GM19397 (cell line): Measurements from ENCODE around the gene ZNF133.
"Not testable (repeated sequence)": the region's sequence is repeated elsewhere in the genome, so short reads cannot be mapped to it uniquely, and the experiment has no call there.

Experiments used
- ATAC-seq: cut with Tn5 transposase; IDR thresholded peaks from one replicate; pipeline ENCODE4 v1.9.1; 2021; ENCODE audit warnings: mild to moderate bottlenecking, moderate library complexity; ENCODE audit not compliant: unreplicated experiment

The ZNF133 gene

GRCh38 chr20:18284805-18285533, 3.4 kb upstream of the ZNF133 start:
- no peak for ATAC-seq

GRCh38 chr20:18287546-18287914, 797 bp upstream of the ZNF133 start:
- no peak for ATAC-seq

GRCh38 chr20:18288749-18289267, 481 bp downstream of the ZNF133 start:
- no peak for ATAC-seq

GRCh38 chr20:18289306-18289705, 979 bp downstream of the ZNF133 start:
- no peak for ATAC-seq

- ATAC-seq: no peak
These were observed 11.0 kb downstream of the ZNF133 start for GRCh38 chr20:18299364-18299763.

DNA sequence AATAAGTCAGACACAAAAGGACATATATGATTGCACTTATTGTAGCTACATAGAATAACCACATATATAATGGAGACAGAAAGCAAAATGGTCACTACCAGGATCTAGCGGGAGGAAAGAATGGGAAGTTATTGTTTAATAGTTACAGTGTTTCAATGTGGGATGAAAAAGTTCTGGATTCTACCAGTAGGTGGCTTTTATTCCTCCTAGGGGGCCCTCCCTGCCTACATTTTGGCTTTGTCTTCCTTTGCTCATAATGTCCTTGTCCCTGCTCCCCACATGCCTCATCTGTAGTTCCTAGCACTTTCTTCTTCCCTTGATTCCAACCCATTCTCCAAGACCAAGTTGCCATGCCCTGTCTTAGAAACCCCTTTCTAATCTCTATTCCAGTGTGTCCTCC, 16.3 kb downstream of the ZNF133 start:
- no peak for ATAC-seq

GRCh38 chr20:18307301-18307700, 19.0 kb downstream of the ZNF133 start:
- ATAC-seq: no peak

GRCh38 chr20:18310051-18310450, 21.7 kb downstream of the ZNF133 start:
- ATAC-seq: no peak

GRCh38 chr20:18310592-18310991, 22.3 kb downstream of the ZNF133 start:
- ATAC-seq: no peak

- ATAC-seq: no peak
These were observed 24.4 kb downstream of the ZNF133 start for GRCh38 chr20:18312723-18313122.

DNA sequence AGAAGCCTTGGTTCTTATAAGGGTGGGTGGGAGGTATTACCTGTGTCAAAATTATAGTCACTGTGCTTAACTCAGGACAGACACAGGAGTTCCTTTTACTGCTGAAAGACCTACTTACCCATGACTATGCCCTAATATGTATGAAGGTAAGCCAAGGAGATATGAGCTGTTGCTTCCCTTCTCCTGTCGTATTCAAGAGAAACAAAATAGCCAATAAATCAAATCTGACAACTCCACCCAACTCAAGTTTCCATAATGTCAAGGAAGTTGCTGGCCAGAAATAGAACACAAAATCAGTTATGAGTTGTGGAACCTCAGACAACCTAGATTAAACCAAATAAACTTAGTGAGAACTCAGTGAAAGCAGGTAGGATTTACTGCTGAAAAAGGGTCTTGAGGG, 25.1 kb downstream of the ZNF133 start:
- no peak for ATAC-seq

GRCh38 chr20:18314786-18315406, 26.6 kb downstream of the ZNF133 start:
- no peak for ATAC-seq

GRCh38 chr20:18316166-18316565, 27.8 kb downstream of the ZNF133 start:
- ATAC-seq: no peak

DNA sequence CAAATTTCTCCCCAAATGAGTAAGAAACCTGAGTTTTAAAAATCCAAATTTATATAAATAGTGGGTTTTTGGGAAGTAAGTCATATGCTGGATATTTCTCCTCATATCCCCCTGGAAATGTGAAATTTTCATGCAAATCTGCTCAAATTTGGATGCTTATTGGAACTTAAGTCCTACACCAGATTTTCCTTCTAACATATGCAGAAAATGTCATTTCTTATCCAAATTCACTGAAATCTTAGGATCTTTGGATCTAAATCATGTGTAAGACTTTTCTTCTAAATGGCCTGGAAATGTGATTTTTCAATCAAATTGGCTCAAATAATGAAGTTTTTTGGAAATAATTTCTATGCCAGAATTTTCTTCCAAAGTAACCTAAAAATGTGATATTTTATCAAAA, 33.0 kb downstream of the ZNF133 start:
- ATAC-seq: no peak

DNA sequence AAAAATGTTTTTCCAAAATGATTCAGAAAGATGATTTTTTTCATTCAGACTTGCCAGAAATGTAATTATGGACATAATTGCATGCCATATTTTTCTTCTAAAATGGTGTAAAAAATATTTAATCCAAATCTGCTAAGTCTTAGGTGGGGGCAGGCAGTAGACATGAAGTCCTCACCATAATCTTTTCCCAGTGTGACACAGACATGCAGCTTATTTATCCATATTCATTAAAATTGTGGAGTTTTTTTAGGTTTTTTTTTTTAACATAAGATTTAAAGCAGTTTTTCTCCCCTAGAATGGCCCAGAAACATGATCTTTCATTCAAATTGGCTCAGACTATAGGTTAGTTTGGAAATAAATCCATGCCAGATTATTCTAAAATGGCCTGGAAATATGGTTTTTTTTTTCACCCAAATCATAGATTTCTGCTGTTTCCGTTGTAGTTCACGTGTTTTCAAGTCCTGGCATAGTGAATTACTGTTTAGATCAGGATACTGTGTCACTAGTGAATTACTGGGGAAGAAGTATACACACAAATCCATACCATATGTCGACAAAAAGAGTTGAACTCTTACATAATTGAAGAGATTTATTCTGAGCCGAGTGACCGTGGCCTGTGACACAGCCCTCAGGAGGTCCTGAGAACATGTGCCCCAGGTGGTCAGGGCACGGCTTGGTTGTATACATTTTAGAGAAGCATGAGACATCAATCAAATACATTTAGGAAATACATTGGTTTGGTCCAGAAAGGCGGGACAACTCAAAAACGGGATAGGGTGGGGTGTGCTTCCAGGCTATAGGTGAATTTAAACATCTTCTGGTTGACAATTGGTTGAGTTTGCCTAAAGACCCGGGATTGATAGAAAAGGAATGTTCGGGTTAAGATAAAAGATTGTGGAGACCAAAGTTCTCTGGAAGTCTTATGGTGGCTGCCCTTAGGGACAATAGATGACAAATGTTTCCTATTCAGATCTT, 33.9 kb downstream of the ZNF133 start:
- no peak for ATAC-seq

- no peak for ATAC-seq
These were observed 35.4 kb downstream of the ZNF133 start for GRCh38 chr20:18323705-18324104.

DNA sequence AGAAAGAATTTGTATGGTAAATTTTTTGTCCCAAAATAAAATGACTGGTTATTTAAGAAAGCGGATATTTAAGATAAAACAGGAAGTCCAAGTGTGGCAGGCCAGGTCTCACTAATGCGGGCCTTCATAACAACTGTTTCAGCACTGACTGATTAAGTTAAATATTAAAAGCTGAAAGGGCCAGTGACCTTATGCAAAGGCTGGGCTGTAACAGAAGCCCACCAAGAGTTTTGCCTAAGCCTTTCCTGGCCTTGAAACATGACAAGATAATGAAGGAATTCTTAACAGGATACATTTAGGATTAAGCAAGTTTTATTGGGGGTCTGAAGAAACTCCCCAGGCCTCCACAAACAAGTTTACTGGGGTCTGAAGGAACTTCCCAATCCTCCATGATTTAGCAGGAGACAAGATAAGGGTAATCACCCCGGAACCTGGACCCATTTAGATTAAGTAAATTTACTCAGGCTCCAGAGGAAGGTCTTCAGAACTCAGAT, 36.3 kb downstream of the ZNF133 start:
- no peak for ATAC-seq

DNA sequence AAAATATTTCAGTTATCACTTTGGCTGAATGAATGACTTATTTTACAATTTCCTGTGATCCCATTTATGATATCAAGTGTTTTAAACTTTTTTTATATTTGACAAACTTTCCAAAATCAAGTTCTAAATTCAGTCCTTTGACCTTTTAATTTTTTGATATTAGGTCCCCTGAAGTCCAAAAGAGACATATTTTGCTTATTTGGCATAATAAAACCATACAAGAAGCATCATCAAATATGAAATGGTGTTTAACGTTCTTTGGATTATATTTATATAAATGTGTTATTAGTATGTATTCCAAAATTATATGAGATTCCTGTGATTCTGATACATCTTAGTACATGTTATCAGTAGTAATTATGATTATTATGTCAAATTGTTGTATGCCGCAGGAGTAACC, 38.7 kb downstream of the ZNF133 start:
- ATAC-seq: no peak

- ATAC-seq: no peak
These were observed 43.4 kb downstream of the ZNF133 start for GRCh38 chr20:18331694-18332093.

DNA sequence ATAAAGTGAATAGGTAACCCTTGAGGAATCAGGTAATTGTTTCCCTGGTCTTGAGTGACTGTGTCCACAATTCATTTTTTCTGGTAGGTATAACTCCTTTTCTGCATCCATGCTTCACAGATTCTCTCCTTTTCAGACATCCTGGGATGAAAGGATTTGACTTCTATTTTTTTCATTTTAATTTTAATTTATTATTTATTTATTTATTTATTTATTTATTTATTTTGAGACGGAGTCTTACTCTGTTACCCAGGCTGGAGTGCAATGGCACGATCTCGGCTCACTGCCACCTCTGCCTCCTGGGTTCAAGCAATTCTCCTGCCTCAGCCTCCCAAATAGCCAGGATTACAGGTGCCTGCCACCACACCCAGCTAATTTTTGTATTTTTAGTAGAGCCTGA, 61.4 kb downstream of the ZNF133 start:
- ATAC-seq: not testable (repeated sequence)

DNA sequence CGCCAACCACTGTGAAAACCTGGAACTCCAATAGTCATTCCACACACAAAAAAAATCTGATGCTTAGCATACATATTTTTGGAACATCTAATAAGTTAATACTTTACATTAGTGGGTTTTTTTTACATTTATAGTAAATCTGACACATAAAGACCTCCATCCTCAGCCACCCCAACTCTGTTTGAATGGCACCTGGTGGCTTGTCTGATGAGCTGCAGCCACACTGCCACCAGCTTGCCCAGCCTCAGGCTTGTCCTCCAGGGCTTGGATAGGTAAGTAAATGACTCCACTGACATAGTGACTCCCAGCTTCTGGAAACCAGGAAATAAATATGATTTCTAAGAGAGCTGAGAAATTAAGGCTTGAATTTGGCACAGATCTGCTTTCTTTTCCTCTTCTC, 71.5 kb downstream of the ZNF133 start:
- no peak for ATAC-seq
